GM18520 (cell line): Measurements from ENCODE around the gene PLA1A.
"Not testable (repeated sequence)": the region's sequence is repeated elsewhere in the genome, so short reads cannot be mapped to it uniquely, and the experiment has no call there.

Source experiments
- ATAC-seq: cut with Tn5 transposase; IDR thresholded peaks from one replicate; pipeline ENCODE4 v1.9.1; 2021; ENCODE audit not compliant: unreplicated experiment

The PLA1A gene

DNA sequence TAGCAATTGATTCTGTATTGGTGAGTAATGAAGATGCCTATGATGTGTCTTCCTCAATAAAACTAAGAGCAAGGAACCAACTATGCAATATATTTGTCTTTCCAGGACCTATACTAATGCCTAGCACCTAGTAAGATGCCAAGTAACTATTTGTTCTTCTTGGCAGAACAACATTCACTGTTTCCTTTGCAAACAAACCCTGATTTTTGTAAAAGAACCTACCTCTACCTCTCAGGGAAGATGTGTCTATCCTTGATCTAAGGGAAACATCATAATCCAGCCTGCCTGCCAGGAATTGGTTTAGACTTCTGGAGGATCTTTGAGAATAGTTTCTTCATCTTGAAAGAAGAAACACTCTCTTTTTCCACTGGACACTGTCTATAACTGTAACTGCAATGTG is 22.2 kb upstream of the PLA1A start:
- no peak for ATAC-seq

- ATAC-seq, result peak; percentile 60
These were observed 18.2 kb upstream of the PLA1A start, which contains the start of gene ADPRH for GRCh38 chr3:119579366-119580066. ADPRH (plus strand) TSS chr3:119579492; CDS start chr3:119582170, 2,678 bp downstream.

- peak; percentile 40 for ATAC-seq
These were observed 17.5 kb upstream of the PLA1A start for GRCh38 chr3:119580067-119580760.

DNA sequence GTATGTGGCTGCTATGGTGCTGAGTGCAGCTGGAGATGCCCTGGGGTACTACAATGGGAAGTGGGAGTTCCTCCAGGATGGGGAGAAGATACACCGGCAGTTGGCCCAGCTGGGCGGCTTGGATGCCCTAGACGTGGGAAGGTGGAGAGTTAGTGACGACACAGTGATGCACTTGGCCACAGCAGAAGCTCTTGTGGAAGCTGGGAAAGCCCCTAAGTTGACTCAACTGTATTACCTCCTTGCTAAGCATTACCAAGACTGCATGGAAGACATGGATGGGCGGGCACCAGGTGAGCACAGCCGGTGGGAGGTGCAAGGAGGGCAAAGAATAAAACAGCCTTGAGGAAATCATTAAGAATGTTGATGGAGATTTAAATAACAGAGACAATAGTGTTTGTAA is 15.5 kb upstream of the PLA1A start:
- peak; percentile 47 for ATAC-seq

DNA sequence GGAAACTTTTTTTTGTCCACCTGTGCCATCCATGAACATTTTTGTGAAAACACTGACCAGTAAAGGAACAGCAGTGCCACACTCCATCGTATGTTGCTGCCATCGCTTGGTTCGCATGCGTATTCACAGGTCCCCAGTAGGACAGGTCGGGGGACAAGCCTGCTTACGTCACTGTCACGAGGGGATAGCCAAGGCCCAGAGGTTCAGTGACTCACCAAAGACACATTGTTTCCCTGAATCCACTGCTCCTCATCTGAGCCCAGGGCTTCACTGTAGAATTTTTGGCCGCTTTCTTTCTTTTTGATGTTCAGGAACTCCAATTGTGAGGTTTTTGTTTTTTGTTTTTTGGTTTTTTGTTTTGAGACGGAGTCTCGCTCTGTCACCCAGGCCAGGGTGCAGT is 12.5 kb upstream of the PLA1A start:
- ATAC-seq, result no peak

DNA sequence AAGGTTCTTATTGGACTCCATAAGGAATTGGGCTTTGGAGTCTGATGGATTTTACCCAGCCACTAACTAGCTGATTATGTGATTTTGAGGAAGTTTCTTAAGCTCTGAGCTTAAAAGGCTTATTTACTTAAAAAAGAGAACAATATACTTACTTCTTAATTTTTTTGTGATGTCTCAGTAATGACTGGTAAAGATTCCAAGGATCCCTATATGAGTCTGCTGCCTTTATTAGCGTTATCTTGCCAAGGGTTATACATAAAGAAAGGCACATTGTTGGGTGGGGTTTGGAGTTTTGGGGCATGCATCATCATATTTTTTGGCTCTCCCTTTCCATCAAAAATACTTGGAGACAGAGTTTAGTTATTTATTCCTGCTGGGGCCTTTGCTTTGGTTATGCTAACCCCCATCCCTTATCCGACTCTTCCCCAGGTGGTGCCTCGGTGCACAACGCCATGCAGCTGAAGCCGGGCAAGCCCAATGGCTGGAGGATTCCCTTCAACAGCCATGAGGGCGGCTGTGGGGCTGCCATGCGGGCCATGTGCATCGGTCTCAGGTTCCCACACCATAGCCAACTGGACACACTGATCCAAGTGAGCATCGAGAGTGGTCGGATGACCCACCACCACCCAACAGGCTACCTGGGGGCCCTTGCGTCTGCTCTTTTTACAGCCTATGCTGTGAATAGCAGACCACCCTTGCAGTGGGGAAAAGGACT is 11.7 kb upstream of the PLA1A start:
- no peak for ATAC-seq

- no peak for ATAC-seq
These were observed 10.9 kb upstream of the PLA1A start for GRCh38 chr3:119586733-119587172.

- ATAC-seq, result no peak
These were observed 9.6 kb upstream of the PLA1A start for GRCh38 chr3:119588112-119588511.

- ATAC-seq, result no peak
These were observed 8.4 kb upstream of the PLA1A start for GRCh38 chr3:119589102-119589773.

DNA sequence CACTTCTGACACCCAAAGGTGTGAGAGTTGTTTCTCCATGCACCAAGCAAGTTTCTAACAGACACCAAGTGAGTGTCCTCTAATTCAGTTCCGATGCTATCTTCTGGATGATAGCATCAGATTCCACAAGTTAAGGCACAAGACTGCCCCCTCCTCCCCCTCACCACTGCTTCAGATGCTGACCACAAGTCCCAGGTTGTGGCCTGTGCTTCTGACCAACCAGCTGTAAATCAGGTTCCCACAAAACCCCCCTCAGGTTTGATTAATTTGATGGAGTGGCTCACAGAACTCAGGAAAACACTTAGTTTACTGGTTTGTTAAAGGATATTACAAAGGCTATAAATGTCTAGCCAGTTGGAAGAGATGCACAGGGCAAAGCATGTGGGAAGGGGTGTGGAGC is 7.0 kb upstream of the PLA1A start:
- ATAC-seq, result no peak

DNA sequence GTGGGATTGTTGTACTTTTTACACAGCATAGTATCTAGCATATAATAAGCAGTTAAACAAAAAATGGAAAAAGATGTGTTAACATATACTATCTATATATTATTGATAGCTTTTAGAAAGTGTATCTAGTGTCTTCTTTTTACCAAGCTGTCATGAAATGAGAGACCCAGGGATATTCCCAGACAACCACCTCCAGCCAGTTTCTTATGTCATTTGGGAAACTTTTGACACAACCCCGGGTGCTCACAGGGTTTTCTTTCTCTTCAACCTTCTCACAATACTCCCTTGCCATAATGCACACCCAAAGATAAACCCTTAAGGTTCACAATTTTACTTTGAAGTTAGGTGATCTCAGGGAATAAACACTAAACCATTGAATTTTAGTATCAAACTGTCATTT is 4.8 kb upstream of the PLA1A start:
- ATAC-seq, result no peak

DNA sequence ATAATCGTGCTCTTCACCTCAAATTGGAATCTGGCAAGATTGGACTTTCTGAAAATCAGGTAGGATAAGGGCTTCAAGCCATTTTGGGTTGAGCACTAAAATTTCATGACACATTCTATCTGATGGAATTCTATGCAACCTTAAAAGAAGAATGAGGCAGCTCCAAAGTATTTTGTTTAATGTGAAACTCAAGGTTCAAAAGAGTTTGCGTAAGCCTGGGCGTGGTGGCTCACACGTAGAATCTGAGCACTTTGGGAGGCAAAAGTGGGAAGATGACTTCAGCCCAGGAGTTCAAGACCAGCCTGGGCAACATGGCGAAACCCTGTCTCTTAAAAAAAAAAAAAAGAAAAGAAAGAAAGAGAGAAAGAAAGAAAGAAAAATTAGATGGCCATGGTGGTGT is 3.6 kb upstream of the PLA1A start:
- no peak for ATAC-seq

- ATAC-seq, result not testable (repeated sequence)
These were observed 2.8 kb upstream of the PLA1A start for GRCh38 chr3:119594929-119595328.

GRCh38 chr3:119595639-119596334 is 1.9 kb upstream of the PLA1A start:
- no peak for ATAC-seq

DNA sequence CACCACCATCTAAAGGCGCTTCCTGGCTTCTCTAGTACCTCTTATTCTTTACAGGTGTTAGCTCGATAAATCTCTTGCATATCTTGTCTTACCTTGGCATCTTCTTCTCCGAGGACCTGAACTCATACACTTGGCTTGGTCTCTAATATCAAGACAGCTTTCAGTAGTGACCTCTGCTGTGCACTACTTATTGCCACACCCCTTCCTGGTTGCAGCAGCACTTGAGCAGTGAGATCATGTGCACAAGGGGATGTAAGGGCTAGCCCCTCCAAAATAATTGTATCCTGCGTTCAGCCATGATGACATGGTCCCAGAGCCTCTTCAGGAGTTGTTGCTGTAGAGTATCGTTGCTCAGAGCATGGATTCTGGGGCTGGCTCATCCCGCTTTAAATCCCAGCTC is 1.3 kb upstream of the PLA1A start:
- ATAC-seq, result no peak

DNA sequence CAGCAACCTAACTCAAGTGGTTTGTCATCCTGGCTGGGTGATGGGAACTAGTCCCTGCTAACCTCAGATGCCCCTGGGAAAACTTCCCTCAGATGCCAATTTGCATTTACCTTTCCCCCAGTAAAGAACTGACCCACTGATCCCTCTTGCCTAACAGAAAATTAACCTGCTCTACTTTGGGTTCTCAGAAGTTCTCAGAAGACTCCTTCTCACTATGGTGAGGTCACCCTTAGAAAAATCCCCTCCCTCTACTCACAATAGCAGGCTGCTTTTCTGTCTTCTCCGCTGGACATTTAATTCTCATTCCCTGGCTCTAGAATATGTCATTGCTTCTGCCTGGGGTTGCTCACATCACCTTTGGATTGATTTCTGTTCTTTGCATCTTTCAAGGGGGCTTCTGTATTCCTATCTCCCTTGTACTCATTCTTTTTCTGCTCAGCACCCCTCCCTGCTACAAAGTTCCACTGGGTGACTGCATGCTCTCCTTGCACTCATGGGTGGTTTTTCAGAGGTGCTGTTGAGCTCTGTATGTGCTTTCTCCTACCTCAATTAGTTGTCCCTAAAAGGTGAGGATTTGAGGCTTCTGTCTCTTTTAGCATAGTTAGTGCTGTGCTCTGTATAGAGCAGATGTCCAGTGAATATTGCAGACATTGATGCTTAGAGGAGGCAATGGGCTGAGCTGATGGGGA is 869 bp downstream of the PLA1A start:
- ATAC-seq, result peak; percentile 47

GRCh38 chr3:119599558-119600174 is 2.0 kb downstream of the PLA1A start:
- no peak for ATAC-seq

DNA sequence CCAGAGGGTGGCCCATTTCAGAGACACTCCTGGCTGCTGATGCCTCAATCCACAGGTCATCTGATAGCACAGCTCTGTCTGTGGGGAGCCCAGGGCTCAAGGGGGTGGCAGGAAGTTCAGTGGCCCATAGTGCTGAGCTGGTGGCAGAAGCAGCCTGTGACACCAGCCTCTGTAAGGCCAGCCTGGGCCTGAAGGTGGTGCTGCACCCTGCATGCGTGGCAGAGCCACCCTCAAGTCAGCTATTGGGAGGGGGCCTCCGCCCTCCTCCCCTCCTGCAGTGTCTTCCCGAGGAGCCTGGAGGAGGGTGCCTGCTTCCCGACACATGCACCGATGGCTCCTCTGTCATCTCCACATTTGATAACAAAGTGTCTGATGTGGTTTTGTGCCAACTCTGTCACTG is 3.0 kb downstream of the PLA1A start:
- ATAC-seq, result peak; percentile 52

GRCh38 chr3:119601154-119601553 is 3.5 kb downstream of the PLA1A start:
- no peak for ATAC-seq

DNA sequence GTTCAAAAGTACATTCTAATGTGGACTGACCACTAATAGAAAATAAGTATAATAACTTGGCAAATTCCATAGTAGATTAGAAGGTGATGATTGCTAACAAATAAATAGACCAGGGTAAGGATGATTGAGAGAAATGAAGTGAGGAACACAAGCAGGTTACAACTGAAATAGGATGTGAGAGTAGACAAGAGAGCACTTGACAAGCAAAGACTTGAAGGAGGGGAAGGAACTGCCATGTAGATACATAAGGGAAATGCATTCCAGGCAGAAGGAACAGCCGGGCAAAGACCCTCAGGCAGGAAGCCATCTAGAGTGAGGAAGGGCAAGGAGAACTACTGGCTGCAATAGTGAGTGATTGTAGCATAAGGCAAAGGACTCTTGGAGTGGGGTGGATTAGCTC is 5.0 kb downstream of the PLA1A start:
- no peak for ATAC-seq
